ENCODE results near the gene NDRG3.

GRCh38 chr20:36744764-36745191 is 1.1 kb downstream of the NDRG3 start:
- TF ChIP-seq CTCF (IDR thresholded peaks at IDR 0.05; ENCODE audit: low read length) (no peak), EZH2 (optimal IDR thresholded peaks at IDR 0.05; ENCODE audit: low read depth, low read length) (no peak)
